ENCODE results near the gene ZC3H7B.

DNA sequence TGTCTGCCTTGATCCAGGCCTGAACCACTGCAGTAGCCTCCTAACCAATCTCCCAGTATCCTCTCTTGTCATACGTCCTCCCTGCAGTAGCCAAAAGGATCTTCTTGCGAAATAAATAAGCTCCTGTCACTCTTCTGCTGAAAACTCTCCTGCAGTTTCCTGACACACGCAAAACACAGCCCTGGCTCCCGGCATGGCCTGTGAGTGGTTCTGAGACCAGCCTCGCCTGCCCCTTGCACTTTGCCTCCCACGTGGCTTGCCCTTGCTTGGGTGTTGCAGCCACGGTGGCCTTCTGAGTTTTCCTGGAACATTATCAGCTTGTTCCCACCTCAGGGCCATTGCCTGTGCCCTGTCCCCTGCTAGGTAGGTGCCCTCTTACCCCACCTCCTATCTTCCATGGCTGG lies 7.2 kb downstream of the ZC3H7B start:
- TF ChIP-seq POLR2AphosphoS5 (IDR thresholded peaks at IDR 0.05) (no peak), POLR2A (IDR thresholded peaks at IDR 0.05) (no peak)
- TF ChIP-seq, protein P1, sequence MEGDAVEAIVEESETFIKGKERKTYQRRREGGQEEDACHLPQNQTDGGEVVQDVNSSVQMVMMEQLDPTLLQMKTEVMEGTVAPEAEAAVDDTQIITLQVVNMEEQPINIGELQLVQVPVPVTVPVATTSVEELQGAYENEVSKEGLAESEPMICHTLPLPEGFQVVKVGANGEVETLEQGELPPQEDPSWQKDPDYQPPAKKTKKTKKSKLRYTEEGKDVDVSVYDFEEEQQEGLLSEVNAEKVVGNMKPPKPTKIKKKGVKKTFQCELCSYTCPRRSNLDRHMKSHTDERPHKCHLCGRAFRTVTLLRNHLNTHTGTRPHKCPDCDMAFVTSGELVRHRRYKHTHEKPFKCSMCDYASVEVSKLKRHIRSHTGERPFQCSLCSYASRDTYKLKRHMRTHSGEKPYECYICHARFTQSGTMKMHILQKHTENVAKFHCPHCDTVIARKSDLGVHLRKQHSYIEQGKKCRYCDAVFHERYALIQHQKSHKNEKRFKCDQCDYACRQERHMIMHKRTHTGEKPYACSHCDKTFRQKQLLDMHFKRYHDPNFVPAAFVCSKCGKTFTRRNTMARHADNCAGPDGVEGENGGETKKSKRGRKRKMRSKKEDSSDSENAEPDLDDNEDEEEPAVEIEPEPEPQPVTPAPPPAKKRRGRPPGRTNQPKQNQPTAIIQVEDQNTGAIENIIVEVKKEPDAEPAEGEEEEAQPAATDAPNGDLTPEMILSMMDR (IDR thresholded peaks at IDR 0.05) = no peak
